ENCODE measurements around the gene SLC2A2.

The SLC2A2 gene

DNA sequence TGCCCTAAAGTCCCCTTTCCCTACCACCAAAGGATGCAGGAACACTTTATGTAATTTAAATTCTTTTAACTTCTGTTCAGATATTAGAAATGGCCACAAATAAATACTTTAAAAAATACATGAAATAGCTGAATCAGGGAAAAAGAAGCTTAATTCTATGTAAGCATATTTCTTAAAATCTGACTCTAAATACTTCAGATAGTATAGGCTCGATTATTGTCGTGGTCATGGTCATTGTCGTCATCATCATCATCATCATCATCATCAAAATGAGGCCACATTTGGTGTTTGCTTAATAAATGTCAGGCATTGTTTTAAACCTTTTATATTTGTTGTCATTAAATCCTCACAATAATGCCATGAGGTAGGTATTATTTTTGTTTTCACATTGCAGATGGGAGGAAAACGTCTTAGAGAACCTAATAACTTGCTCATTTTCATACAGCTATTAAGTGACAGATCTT, 14.6 kb downstream of the SLC2A2 start:
- CTCF ChIA-PET, result no interaction called here
- POLR2A ChIA-PET, result no interaction called here
- TF ChIP-seq TARDBP (IDR thresholded peaks at IDR 0.05) (no peak), ZNF384 (IDR thresholded peaks at IDR 0.05) (no peak), HDGF (IDR thresholded peaks at IDR 0.05; ENCODE audit: borderline replicate concordance) (no peak), LEF1 (IDR thresholded peaks at IDR 0.05; ENCODE audit: borderline replicate concordance) (no peak), ELF4 (IDR thresholded peaks at IDR 0.05) (no peak), CTBP1 (IDR thresholded peaks at IDR 0.05; ENCODE audit: borderline replicate concordance) (no peak), NFRKB (IDR thresholded peaks at IDR 0.05) (no peak), FOXK2 (IDR thresholded peaks at IDR 0.05) (no peak), FOXA1 (IDR thresholded peaks at IDR 0.05) (no peak), SUZ12 (IDR thresholded peaks at IDR 0.05) (no peak), BHLHE40 (IDR thresholded peaks at IDR 0.05; ENCODE audit: borderline replicate concordance) (no peak)
- TF ChIP-seq, protein P1, sequence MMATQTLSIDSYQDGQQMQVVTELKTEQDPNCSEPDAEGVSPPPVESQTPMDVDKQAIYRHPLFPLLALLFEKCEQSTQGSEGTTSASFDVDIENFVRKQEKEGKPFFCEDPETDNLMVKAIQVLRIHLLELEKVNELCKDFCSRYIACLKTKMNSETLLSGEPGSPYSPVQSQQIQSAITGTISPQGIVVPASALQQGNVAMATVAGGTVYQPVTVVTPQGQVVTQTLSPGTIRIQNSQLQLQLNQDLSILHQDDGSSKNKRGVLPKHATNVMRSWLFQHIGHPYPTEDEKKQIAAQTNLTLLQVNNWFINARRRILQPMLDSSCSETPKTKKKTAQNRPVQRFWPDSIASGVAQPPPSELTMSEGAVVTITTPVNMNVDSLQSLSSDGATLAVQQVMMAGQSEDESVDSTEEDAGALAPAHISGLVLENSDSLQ (IDR thresholded peaks at IDR 0.05), result no peak
- no peak for DNase-seq (ENCODE audit: extremely low spot score)

GRCh38 chr3:171011109-171011872, 15.2 kb downstream of the SLC2A2 start:
- ChIA-PET CTCF (no interaction called here), POLR2A (no interaction called here)
- DNase-seq (ENCODE audit: extremely low spot score), result no peak
- no peak for TF ChIP-seq ARNT (IDR thresholded peaks at IDR 0.05)
- TF ChIP-seq SP1 (IDR thresholded peaks at IDR 0.05), result no peak
- TF ChIP-seq, protein P1 (IDR thresholded peaks at IDR 0.05), result no peak
- TF ChIP-seq ELF4 (IDR thresholded peaks at IDR 0.05), result no peak
- TF ChIP-seq LEF1 (IDR thresholded peaks at IDR 0.05; ENCODE audit: borderline replicate concordance), result no peak
- no peak for TF ChIP-seq BHLHE40 (IDR thresholded peaks at IDR 0.05; ENCODE audit: borderline replicate concordance)
- TF ChIP-seq CTBP1 (IDR thresholded peaks at IDR 0.05; ENCODE audit: borderline replicate concordance), result no peak
- no peak for TF ChIP-seq TARDBP (IDR thresholded peaks at IDR 0.05)
- no peak for TF ChIP-seq NFRKB (IDR thresholded peaks at IDR 0.05)
- TF ChIP-seq ZNF384 (IDR thresholded peaks at IDR 0.05), result no peak
- TF ChIP-seq SUZ12 (IDR thresholded peaks at IDR 0.05), result no peak

- DNase-seq (ENCODE audit: extremely low spot score), result no peak
- TF ChIP-seq TARDBP (IDR thresholded peaks at IDR 0.05) (no peak), ARNT (IDR thresholded peaks at IDR 0.05) (no peak), SUZ12 (IDR thresholded peaks at IDR 0.05) (no peak), CTBP1 (IDR thresholded peaks at IDR 0.05; ENCODE audit: borderline replicate concordance) (no peak), HDGF (IDR thresholded peaks at IDR 0.05; ENCODE audit: borderline replicate concordance) (no peak), L3MBTL2 (conservative IDR thresholded peaks at IDR 0.05) (no peak)
- POLR2A ChIA-PET, result no interaction called here
- CTCF ChIA-PET, result no interaction called here
These were observed 19.2 kb downstream of the SLC2A2 start for GRCh38 chr3:171007316-171007715.

DNA sequence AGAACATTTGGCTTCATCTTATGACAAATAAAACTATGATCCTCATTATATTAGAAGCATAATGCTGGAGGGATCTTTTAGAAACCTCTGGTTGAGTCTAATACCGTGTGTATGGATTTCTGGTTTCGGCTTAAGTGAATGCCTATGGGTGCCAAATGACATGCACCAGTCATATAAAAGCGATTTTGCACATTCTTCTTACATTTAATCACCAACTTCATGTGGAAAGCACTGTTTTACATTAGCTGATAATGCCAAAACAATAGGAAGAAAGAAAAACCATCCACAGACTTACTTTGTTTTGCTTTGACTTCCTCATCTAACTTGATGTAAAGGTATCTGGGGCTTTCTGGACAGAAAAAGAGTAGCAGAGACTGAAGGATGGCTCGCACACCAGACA, 20.9 kb downstream of the SLC2A2 start:
- no peak for TF ChIP-seq TARDBP (IDR thresholded peaks at IDR 0.05)
- TF ChIP-seq NFRKB (IDR thresholded peaks at IDR 0.05), result no peak
- no peak for TF ChIP-seq ARNT (IDR thresholded peaks at IDR 0.05)
- no peak for TF ChIP-seq ELF4 (IDR thresholded peaks at IDR 0.05)
- no peak for TF ChIP-seq BHLHE40 (IDR thresholded peaks at IDR 0.05; ENCODE audit: borderline replicate concordance)
- TF ChIP-seq L3MBTL2 (conservative IDR thresholded peaks at IDR 0.05), result no peak
- CTCF ChIA-PET, result no interaction called here
- DNase-seq (ENCODE audit: extremely low spot score), result no peak
- POLR2A ChIA-PET, result no interaction called here

GRCh38 chr3:171001957-171002694, 24.4 kb downstream of the SLC2A2 start:
- no peak for DNase-seq (ENCODE audit: extremely low spot score)
- TF ChIP-seq BHLHE40 (IDR thresholded peaks at IDR 0.05; ENCODE audit: borderline replicate concordance) (no peak), HDGF (IDR thresholded peaks at IDR 0.05; ENCODE audit: borderline replicate concordance) (no peak), TARDBP (IDR thresholded peaks at IDR 0.05) (no peak), FOXA1 (IDR thresholded peaks at IDR 0.05) (no peak), FOXM1 (IDR thresholded peaks at IDR 0.05; ENCODE audit: borderline replicate concordance) (no peak), FOXK2 (IDR thresholded peaks at IDR 0.05) (no peak), SP1 (IDR thresholded peaks at IDR 0.05) (no peak), NFRKB (IDR thresholded peaks at IDR 0.05) (no peak), L3MBTL2 (conservative IDR thresholded peaks at IDR 0.05) (no peak), SUZ12 (IDR thresholded peaks at IDR 0.05) (no peak), ELF4 (IDR thresholded peaks at IDR 0.05) (no peak), LEF1 (IDR thresholded peaks at IDR 0.05; ENCODE audit: borderline replicate concordance) (no peak)
- TF ChIP-seq, protein P1 (IDR thresholded peaks at IDR 0.05), result no peak
- ChIA-PET CTCF (no interaction called here), POLR2A (no interaction called here)

DNA sequence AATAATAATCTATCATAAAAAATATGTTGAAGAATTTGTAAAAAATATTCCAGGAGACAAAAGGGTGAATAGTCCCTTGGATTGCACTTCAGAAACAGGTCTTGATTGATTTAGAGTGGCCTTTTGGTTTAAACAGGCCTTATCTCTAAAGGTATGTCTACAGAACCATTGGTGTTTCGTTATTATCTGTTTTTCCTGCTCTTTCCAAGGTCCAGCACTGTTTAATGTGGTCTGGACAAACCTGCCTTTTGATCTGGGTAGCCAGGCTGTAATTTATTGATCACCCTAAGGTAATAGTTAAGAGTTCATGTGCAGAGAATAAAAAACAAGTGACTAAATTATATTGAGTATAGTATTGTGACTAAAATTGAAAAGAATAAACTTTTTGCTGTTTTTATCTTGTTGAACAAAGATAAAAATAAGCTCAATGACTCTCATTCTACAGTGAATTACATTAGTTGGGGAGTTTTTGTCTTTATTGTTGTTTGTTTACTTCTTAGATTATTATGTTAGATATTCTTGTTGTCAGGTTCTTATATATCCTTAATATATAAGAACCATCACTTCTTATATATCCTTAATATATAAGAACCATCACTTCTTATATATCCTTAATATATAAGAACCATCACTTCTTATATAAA, 25.1 kb downstream of the SLC2A2 start:
- TF ChIP-seq HDGF (IDR thresholded peaks at IDR 0.05; ENCODE audit: borderline replicate concordance), result no peak
- TF ChIP-seq, protein P1 (IDR thresholded peaks at IDR 0.05), result no peak
- no peak for TF ChIP-seq ZNF384 (IDR thresholded peaks at IDR 0.05)
- TF ChIP-seq ELF4 (IDR thresholded peaks at IDR 0.05), result no peak
- TF ChIP-seq ARNT (IDR thresholded peaks at IDR 0.05), result no peak
- TF ChIP-seq SUZ12 (IDR thresholded peaks at IDR 0.05), result no peak
- TF ChIP-seq NFRKB (IDR thresholded peaks at IDR 0.05), result no peak
- CTCF ChIA-PET, result no interaction called here
- POLR2A ChIA-PET, result no interaction called here
- DNase-seq (ENCODE audit: extremely low spot score), result no peak

Data from HEK293T (cell line).